NCI-H82 treated with DMSO at 0.1 percent for 48 hours (cell line): ENCODE data around the gene WDR59.
"Not testable (repeated sequence)": the region's sequence is repeated elsewhere in the genome, so short reads cannot be mapped to it uniquely, and the experiment has no call there.

Experiments
- DNase-seq: peaks from one replicate; lab custom pipeline; 2025; ENCODE audit not compliant: unreplicated experiment; lab: John Stamatoyannopoulos, UW

Gene WDR59, protein sequence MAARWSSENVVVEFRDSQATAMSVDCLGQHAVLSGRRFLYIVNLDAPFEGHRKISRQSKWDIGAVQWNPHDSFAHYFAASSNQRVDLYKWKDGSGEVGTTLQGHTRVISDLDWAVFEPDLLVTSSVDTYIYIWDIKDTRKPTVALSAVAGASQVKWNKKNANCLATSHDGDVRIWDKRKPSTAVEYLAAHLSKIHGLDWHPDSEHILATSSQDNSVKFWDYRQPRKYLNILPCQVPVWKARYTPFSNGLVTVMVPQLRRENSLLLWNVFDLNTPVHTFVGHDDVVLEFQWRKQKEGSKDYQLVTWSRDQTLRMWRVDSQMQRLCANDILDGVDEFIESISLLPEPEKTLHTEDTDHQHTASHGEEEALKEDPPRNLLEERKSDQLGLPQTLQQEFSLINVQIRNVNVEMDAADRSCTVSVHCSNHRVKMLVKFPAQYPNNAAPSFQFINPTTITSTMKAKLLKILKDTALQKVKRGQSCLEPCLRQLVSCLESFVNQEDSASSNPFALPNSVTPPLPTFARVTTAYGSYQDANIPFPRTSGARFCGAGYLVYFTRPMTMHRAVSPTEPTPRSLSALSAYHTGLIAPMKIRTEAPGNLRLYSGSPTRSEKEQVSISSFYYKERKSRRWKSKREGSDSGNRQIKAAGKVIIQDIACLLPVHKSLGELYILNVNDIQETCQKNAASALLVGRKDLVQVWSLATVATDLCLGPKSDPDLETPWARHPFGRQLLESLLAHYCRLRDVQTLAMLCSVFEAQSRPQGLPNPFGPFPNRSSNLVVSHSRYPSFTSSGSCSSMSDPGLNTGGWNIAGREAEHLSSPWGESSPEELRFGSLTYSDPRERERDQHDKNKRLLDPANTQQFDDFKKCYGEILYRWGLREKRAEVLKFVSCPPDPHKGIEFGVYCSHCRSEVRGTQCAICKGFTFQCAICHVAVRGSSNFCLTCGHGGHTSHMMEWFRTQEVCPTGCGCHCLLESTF

DNA sequence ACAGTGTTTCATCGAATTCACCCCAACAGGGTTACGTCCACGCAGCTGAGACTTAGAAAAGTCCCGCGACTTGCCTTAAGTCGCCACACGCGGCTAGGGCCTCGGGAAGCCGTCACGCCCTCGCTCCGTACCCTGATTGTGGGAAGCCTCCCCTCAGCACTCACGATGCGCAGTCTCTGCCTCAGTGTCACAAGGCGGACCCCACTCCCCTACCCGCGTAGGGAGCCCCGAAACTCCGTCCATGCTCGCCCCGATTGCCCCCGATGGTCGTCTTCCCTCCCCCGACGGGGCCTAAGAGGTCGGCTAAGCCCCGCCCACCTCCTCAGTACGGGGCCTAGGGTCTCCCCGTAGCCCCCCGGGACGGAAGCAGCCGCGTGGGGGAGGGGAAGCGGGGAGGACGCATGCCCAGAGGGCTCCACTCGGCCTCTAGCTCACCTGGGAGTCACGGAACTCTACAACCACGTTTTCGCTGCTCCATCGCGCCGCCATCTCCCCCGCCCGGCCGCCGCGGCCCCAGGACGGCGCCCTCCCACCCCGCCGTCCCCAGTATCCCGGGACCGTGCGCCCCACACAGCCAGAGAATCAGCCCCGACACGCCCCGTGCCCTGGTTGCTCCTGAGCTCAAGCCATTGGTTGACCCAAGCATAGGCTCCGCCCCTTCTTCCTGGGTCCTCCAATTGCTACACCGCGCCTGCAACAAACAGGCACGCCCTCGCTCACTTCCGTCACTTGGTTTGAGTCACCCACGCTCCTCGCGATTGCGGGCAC is at the start of gene WDR59:
TSS of gene WDR59 (minus strand) at position 595 of the 768 bp plus-strand sequence. CDS start at position 489, 106 bp downstream.
- peak; percentile 95 for DNase-seq

DNA sequence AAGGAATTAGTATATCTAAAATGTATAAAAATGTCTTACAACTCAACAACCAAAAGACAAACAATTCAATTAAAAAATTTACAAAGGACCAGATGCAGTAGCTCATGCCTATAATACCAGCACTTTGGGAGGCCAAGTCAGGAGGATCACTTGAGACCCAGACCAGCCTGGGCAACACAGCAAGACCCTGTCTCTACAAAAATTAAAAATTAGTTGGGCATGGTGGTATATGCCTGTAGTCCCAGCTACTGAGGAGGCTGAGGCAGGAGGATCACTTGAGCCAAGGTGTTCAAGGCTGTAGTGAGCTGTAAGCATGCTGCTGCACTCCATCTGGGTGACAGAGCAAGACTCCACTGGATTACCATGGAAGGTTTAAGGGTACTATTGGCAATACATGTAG is 47.7 kb upstream of the WDR59 start:
- DNase-seq = no peak

DNA sequence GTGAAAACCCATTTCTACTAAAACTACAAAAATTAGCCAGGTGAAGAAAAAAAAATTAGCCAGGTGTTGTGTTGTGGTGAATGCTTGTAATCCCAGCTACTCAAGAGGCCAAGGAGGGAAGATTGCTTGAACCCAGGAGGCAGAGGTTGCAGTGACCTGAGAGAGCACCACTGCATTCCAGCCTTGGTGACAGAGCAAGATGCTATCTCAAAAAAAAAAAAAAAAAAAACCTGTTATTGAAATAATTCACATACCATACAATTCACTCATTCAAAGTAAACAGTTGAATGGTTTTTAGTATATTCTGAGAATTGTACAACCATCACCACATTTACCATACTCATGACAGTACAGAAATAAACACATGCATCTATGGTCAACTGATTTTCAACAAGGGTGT is 44.9 kb upstream of the WDR59 start:
- DNase-seq = no peak

DNA sequence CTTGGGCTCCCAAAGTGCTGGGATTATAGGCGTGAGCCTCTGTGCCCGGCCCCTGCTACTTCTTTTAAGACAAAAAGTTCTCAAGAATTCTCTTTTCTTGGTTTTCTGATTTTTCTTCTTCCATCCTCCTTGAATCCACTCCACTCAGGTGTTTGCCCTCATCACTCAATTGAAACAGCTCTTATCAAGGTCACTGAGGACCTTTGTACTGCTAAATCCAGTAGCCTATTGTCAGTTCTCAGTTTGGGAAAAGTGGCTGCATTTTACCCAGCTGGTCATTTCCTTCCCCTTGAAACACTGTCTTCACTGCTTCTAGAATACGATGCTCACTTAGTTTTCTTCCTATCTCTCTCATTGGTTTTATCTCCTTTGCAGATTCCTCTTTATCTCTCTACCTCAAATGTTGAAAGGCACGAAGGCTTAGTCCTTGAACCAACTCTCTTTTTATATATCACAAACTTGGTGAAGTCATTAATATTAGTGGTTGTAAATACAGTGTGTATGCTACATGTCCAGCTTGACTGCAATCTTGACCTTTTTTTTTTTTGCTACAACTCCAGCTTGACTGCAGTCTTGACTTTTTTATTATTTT is 43.7 kb upstream of the WDR59 start:
- no peak for DNase-seq

DNA sequence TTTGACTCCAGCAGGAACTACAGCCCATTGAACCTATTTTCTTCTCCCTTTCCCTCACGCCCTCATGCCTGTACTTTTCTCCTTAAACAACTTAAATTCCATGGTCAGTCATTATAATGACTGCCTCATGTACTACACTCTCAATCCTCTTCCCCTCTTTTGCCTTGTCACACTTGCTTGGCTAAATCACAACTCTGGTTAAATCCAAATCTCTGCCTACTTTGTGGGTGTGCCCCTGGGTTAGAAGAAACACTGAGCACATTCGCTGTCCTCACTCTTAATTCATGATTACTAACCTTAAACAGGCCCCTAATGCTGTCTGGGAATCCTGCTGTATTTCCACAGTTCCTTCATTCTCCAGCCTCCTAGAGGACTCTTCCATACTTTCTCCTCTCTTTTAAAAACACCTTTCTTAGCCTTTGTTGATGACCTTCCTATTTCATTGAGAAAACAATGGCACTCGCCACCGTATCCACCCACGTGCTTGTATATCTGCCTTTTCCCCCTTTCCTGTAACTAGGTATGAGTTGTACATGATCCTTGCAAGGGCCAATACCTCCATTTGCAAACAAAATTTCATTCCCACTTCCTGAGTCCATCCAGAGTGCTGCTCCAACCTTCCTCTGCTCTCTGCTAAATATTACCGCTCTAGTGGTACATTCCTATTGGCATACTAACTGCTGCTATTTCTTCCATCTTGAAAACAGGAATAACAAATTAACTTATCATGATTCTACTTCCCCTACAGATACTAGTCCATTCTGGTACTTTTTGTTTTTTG is 42.8 kb upstream of the WDR59 start:
- DNase-seq = no peak

DNA sequence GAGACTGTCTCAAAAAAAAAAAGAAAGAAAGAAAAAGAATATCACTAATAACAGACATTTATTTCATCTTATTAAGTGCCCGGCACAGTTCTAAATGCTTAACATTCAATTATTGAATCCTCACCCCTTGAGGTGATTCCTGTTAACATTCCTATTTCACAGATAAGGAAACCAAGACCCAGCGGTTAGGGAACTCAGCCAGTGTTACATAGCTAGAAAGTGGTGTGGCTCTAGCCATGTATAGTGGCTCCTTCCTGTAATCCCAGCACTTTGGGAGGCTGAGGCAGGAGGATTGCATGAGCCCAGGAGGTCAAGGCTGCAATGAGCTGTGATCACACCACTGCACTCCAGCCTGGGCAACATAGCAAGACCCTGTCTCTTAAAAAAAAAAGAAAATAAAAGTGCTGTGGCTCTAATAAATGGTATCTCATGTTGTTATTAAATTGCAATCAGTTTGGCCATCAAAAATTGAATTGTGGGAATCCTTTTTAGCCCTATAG is 42.0 kb upstream of the WDR59 start:
- no peak for DNase-seq

DNA sequence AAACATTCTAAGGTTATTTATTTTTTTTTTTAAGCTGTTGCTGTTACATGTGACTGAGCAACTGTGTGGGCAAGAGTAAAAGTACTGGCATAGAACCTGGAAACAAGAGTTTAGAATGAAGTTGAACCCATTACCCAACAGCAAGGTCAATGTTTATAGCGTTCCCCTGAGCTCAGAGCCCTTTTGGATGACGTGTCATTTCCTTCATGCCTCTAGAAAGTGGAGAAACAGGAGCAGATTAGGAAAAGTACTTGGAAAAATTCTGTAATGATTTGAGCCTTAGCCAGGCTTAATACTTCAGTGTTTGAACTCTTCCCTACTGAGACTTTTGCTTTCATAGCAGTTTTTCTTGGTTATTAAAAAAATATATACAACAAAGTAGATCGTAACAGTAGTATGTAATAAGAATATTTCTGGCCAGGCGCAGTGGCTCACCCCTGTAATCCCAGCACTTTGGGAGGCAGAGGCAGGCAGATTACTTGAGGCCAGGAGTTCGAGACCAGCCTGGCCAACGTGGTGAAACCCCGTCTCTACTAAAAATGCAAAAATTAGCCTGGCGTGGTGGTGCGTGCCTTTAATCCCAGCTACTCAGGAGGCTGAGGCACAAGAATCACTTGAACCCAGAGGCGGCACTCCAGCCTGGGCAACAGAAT is 41.4 kb upstream of the WDR59 start:
- not testable (repeated sequence) for DNase-seq

DNA sequence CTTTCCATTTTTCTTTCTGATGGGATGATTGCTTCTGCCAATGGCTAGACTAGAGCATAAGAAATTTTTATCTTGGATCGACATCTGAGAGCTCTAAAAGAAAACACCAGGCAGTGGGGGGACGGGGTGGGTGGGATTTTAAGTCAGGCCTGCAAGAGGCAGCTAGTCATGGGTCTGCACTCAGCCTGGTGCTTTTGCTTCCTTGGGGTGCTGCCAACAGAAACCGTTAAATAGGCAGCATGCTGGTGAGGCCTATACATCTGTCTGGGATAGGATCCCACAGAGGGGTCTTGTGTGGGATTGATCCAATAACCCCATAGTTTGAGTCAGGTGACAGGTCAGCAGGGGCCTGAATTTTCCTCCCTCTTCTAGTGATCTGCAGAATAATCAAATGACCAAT is 40.8 kb upstream of the WDR59 start:
- DNase-seq = no peak

DNA sequence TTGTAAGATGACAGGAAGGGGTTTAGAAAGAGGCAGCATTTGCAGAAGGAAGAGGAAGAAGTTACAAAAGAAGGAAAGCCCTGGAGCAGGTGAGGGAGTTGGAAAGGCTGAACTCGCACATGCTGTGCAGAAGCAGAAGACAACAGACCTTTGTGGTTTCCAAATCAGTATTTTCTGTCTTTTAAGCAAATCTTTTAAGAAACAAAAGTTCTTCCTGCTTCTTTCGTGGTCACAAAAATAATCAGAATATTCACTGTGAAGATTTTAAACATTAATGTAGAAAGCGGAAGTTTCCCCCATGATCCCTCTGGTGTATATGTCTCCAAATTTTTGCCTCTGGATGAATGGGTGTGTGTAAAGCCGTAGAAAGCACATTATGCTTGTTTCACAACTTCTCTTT is 39.7 kb upstream of the WDR59 start:
- no peak for DNase-seq

DNA sequence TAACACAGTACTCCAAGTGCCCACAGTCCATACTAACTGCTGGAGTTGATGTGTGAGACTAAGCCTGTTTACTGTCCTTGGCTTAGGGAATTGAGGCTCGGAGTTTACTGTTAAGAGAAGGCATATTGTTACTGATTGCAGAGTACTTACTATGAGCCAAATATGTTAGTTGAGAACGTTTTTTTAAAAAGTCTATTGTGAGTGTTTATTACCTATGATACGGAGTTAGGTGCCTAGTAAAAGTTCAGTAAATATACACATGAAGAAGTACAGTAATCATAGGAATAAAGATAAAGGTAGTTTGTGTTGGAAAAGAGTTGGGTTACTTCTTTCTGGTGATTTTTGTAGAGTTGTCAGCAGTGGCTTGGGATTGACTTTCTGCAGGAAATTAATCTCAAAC is 39.3 kb upstream of the WDR59 start:
- DNase-seq = no peak

DNA sequence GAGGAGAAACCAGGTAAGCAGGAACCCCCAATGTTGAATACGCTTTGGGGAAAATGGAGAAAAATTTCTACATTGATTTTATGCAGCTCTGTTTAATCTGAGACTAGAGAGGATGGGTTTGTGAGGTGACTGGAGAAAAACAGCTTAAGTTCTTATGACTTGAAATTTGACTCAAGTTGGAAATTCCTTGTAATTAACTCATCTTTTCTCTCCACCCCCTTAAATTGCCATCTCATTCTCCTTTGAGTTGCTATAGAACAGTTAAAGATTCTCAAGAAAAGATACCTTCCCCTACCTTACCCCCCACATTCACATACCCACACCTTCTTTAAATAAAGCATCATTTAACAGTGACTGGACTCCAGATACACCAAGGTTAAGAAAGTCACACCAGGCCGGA is 38.1 kb upstream of the WDR59 start:
- no peak for DNase-seq

DNA sequence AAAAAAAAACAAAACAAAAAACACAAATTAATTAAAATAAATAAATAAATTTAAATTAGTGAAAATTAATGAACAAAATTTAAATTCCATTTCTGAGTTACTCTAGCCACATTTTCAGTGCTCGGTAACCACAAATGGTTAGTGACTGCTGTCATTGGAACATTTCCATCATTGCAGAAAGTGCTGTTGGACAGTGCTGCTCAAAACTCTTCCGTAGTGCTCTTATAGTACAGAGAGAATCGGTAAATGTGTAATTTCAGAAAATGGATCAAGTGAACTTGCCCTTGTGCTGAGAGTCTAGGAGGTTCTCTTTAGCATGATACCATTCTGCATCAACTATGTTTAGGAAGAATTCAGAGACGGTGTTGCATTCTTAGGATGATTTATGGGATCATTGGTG is 37.6 kb upstream of the WDR59 start:
- no peak for DNase-seq

DNA sequence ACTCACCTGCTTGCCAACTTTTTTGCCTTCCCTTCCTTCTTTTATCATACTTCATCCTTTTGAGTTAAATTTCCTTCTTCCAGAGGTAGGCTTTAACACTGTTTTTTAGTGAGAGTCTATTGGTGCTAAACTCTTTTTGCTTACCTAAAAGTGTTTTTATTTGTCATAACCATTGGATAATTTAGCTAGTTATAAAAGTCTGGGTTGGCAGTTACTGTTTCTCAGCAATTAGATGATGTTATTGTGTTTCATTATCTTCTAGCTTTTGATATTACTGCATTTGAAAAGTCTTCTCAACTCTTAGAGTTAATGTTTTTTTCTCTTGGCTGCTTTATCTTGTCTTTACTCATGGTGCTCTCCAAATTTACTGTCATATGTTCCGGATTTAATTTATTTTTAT is 36.5 kb upstream of the WDR59 start:
- no peak for DNase-seq

DNA sequence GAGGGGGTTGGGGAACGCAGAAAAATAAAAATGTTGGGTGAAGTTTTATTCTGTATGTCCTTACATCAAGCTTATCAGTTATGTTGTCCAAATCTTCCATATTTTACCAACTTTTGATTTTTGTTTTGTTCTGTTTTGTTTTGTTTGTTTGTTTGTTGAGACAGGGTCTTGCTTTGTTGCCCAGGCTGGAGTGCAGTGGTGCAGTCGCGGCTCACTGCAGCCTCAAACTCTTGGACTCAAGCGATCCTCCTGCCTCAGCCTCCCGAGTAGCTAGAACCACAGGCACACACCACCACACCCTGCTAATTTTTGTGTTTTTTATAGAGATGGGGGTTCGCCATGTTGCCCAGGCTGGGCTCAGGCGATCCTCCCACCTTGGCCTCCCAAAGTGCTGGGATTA is 34.7 kb upstream of the WDR59 start:
- no peak for DNase-seq

DNA sequence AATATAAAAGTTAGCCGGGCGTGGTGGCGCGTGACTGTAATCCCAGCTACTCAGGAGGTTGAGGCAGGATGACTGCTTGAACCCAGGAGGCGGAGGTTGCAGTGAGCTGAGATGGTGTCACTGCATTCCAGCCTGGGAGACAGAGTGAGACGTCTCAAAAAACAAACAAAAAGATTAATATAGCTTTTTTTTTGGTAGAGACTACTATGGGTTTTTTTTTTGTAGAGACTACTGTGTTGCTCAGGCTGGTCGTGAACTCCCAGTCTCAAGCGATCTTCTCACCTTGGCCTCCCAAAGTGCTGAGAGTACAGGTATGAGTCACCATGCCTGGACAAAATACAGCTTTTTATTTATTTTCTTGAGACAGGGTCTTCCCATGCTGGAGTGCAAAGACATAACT is 34.1 kb upstream of the WDR59 start:
- no peak for DNase-seq

DNA sequence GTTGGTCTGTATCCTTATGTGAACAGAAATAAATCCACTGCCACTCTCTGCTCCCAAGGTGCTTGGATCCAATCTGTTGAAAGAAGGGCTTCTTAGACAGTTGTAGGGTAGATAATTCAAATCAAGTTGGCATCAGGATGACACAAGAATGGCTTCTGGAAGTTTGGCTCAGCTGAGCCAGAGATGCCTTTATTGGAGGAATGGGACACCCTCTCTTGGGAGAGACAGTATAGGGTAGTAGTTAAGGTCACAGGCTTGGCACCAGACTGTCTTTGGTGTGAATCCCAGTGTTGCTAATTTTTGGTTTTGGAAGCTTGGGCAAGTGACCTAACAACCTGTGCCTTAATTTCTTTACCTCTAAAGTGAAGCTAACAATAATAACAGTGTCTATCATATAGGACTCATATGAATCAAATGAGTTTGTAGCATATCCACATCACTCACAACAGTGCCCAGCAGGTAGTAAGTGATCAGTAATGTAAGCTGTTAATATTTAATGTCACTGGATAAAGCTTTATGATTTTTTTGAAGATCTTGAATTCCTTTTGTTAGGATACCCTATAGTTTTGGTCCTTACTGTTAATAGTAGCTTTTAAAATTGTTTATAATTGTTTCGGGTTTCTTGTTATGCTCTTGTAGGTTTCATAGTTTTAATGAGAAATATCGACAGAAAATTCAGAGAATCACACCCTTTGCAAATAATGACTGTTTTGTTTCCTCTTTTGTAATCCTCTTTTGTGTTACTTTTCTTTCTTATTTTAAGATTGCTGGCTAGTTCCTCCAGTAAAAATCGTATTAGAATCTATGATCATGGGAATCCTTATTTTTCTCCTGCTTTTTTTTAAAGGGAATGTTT is 33.0 kb upstream of the WDR59 start:
- DNase-seq = no peak

DNA sequence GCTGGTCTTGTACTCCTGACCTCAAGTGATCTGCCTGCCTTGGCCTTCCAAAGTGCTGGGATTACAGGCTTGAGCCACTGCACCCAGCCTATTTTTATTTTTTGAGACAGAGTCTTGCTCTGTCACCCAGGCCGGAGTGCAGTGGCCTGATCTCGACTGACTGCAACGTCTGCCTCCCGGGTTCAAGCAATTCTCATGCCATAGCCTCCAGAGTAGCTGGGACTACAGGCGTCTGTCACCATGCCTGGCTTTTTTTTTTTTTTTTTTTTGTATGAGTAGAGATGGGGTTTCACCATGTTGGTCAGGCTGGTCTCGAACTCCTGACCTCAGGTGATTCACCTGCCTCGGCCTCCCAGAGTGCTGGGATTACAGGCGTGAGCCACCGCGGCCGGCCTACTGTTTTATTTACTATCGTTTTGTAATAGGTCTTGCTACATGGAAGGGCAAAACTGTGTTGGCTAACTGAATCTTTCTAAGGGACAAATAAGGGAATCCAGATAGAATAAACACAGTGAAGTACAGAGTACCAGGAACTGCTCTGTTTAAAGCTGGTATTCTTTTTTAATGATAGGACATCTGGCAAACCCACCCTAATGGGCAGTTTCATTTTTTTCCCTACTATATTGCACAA is 31.6 kb upstream of the WDR59 start:
- not testable (repeated sequence) for DNase-seq

DNA sequence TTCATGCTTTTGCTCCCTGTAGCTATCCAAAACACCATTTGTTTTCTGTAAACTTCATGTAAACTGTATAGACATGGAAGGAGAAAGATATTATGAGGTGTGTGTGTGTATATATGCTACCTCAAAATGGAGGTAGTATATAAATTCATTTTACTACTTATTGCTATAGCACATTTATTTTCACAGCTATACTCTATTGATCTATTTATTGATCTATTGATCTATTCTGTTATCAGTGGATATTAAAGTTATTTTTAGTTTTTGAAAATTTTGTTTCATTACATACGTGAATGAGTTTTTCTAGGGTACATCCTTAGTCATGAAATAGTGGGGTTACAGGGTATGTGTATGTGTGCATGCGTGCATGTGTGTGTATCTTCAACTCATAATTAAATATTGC is 29.4 kb upstream of the WDR59 start:
- DNase-seq = no peak
